GM18861 (cell line): ENCODE data around the gene SPINDOC.

Source experiments
- ATAC-seq: cut with Tn5 transposase; IDR thresholded peaks from one replicate; pipeline ENCODE4 v1.9.1; 2021; ENCODE audit not compliant: unreplicated experiment

SPINDOC gene

GRCh38 chr11:63829823-63830489 is 16.7 kb downstream of the SPINDOC start:
- no peak for ATAC-seq

GRCh38 chr11:63831326-63831725 is 18.1 kb downstream of the SPINDOC start:
- ATAC-seq, result no peak

DNA sequence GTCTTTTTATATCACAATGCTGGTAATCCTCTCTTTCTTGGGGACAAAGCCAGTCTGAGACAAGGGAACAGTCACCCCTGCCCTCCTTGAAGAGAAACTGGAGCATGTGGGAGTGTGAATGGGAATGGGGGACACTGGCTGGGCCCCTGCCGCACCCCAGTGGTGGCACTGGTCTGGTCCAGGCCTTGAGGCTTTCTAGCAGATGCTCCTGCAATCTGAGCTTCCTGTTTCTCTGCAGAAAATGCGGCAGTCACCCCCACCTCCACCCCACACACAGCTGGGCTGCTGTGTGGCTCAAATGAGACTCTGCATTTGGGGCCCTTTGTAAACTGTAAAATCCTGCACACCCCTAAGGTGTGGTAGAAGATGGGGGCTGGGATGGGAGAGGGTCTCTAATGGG is 19.1 kb downstream of the SPINDOC start:
- no peak for ATAC-seq

- ATAC-seq, result no peak
These were observed 19.8 kb downstream of the SPINDOC start for GRCh38 chr11:63833048-63833447.

DNA sequence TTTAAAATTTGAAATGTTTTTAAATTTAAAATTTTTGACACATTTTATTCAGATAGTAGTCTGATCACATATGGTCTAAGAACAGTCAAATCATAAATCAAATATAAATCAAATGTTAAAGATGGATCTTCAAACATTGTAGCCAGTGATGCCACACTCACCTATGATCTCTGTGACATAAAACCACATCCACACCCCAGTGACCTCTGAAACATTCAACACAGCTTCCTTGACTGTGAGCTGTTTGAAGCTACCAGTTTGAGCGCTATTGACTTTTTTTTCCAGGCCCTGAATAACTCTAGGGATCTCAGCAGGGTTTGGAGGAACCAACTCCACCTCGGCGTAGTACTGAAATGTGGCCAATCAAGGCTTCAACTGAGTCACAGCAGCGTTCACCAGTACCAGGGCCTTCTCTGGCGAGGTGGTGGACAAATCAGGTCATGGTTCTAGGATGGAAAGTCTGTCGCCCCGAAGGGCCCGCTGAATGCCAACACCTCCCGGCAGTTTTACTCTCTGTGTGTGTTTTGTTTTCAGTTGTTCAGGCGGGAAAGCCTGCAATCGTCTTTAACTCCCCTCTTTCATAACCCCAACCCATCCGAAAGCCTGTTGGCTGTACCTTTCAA is 21.4 kb downstream of the SPINDOC start:
- ATAC-seq, result no peak

- no peak for ATAC-seq
These were observed 21.9 kb downstream of the SPINDOC start for GRCh38 chr11:63835158-63835545.

DNA sequence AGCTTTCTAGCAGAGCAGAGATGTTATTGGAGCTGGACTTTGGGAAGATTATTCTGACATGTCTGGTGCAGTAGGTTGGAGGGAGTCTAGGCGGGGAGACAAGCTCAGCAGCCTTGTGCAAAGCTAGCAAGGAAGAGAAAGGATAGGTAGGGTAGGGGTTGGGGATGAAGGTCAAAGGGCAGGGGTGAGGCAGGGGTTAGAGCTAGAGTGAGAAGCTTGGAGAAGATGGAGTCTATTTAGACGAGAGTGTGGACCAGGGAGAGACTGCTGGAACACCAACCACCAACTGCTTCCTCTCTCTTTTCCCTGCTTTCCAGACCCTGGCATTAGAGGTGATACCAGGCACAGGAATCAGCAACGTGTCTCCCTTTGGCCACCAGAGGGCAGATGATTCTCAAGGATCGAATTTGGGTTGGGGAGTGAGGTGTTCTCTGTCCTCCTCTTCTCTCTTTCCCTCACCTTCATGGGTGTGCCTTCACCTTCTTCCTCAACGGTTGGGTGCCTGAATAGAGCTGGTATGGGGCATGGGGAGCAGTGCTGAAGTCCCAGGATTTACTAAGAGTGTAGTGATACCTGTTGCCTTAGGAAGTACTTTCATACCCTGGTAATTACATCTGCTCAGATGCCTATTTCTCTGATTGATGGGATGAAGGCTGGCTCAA is 23.9 kb downstream of the SPINDOC start:
- no peak for ATAC-seq

DNA sequence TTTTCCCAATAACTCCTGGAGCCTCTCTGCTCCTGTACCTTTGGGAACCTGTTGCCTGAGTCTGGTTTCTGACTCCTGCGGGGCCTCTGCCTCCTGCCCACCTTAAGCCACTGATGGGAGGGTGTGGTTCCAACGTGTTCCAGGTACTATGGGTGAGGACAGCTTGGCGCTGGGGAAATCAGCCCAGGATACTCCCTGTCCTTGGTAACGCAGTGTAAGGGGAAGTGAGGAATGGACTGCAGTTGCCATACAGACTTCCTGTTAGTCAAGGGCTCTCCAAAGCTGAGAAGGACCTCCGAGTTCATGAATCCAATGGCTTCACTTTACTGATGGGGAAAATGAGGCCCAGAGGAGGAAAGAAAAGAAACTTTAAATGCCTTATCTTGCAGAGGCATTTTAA is 24.5 kb downstream of the SPINDOC start:
- no peak for ATAC-seq

- peak; percentile 72 for ATAC-seq
These were observed 25.0 kb downstream of the SPINDOC start for GRCh38 chr11:63838150-63838677.

DNA sequence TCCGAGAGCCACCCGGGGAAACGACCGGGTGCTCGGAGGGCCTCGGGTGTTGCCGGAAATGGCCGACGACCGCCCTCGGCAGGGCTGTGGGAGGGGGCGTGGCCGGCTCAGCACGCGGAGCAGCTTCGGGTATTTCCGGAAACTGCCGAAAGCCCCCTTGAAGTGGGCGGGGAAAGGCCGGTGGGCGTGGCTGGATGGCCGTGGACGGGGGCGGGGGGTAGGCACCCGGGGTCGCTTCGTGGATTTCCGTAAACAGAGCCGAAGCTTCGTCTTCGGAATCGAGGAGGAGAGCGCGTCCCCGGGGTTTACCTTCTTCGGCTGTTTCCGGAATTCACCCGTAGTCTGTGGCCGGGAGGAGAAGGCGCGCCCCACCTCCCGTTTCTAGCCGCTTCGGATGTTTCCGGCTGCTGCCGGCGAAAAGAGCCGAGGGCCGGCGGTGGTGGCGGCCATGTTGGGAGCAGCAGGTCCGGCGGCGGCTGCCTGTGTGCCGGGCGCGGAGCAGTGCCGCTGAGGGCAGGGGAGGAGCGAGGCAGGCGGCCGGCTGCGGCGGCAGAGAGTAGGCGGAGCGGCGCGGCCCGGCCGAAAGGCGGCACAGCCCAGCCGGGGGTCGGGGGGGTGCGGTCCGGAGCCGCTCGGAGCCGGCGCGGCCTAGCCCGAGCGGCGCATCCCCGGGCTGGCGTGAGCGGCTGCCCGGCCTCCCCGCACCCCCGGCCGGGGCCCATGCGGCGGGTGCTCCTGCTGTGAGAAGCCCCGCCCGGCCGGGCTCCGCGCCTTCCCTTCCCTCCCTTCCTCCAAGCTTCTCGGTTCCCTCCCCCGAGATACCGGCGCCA is 25.6 kb downstream of the SPINDOC start, which contains the start of gene MARK2:
Gene MARK2, plus strand, starts transcription at position 433 of the 830 bp plus-strand sequence. Its CDS starts 397 bp downstream, at position 830.
- peak; percentile 51 for ATAC-seq

DNA sequence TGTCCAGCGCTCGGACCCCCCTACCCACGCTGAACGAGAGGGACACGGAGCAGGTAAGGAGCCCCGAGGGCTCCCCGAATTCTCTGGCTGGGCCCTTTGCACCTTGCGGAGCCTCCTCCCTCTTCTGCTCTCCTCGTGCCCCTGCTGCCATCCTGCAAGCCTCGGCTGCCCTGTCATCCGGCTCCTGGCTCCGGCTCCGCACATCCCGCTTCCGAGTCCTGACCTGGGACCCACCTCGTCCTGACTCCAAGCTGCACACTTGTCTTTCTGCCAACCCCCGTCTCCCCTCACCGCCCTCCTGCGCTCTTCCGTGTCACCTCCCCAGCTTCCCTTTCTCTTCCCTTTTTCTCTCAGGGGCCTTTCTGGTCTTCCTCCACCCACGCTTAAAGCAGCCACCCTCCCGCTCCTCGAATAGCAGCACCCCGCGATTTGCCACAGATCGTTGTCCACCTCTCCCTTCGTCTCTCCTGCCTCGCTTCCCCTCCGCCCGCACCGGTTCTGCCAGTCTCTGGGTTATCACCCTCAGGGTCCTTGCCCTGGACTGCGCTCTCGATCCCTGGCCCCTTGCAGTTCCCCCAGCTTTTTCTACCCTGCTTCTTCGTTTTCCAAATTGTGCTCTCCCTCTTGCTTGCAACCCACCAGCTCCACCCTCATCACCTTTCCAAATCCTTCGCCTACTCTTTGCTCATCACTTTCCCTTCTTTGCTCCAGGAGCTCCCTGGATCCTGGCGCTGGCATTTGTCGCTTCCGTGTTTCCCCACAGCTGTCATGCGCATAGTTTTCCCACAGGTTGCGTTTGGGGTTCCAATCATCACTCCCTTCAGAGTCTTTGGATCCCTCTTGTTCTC is 26.5 kb downstream of the SPINDOC start:
- ATAC-seq, result no peak

GRCh38 chr11:63840356-63841060 is 27.3 kb downstream of the SPINDOC start:
- ATAC-seq, result no peak

GRCh38 chr11:63841554-63841953 is 28.3 kb downstream of the SPINDOC start:
- ATAC-seq, result no peak

DNA sequence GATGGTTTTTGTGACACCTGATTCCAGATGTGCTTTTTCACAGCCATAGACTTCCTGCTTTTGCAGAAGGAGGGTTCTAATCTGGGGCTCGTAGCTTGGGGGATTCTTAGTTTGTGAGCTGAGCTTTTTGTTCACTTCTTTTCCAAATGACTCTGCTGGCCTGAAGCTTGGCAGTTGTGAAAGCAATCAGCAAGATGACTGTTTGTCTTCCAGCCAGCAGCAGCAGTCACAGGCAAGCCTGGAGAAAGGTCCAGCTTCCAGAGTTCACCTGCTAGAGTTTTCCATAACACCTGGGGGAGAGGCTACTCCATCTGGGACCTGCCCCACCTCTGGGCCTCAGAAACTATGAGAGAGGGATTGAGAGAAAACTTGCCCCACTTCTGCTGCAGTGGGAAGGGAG is 29.8 kb downstream of the SPINDOC start:
- no peak for ATAC-seq

GRCh38 chr11:63844836-63845235 is 31.6 kb downstream of the SPINDOC start:
- ATAC-seq, result no peak

DNA sequence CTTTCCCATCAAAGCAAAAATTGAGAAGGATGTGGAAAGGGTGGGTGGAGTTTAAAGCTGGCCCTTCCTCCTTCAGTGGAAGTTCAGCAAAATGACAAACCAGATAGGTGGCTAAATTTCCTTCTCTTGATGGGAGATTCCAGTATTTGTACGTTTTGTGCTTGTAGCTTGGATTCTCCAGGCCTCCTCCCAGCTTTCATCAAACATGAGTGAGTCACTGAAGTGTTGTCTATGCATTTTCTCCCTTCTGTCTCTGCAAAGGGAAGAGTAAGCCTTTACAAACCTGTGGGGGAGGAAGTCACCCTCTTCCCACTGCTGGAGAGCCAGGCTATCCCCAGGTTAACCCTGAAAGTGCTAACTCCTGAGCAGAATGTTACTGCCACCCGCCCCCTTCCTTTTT is 32.0 kb downstream of the SPINDOC start:
- no peak for ATAC-seq

GRCh38 chr11:63845911-63846310 is 32.7 kb downstream of the SPINDOC start:
- ATAC-seq, result no peak

GRCh38 chr11:63846897-63847296 is 33.6 kb downstream of the SPINDOC start:
- no peak for ATAC-seq

DNA sequence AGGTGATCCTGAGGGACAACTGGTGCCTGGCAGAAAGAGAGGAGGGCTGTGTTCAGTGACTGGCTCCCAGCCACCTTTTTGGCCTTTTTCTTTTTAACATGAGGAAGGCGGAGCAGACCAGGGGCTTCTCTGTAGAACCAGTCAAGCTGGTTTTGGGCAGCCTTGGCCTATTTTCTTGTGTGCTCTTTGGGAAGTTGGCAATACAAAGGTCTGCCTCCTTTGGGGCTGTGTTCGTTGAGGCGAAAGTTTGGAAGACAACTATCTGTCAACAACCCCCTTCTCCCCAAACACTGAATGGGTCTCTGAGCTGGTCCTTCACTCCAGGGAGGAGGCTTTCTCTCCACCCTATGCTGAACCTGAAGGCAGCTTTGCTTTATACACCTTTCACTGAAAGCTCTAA is 34.1 kb downstream of the SPINDOC start:
- ATAC-seq, result no peak

DNA sequence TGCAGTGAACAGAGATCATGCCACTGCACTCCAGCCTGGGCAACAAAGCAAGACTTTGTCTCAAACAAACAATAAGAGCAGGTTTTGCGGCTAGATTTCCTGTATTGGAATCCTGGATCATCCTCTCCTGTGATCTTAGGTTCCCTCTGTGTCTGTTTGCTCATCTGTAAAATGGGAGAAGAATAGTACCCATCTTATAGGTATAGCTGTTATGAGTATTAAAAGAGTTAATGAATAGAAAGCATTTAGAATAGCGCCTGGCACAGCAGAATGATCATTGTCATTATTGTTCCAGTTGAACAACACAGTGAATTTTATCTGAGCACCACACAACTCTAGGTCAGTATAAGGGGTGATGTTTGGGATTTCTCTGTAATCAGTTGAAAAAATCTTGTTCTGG is 36.4 kb downstream of the SPINDOC start:
- ATAC-seq, result no peak
